ENCODE results near the gene KRT20. TPM values are rescaled to one million over a fixed set of nuclear protein-coding genes. Genes with fewer than 3 reads are reported as not detected.
A peak's percentile ranks its signal among the peaks of the same experiment; 100 is the strongest.

KRT20 gene
- total RNA-seq, 1 donor from 2014 or later: not detected

GRCh38 chr17:40906613-40907012 is 21.6 kb upstream of the KRT20 start:
- Histone ChIP-seq H3K27me3 (ENCODE audit: insufficient read depth, low read length) (no peaks in the 10 kb centered on the region), H4K20me1 (ENCODE audit: insufficient read depth, low read length) (no peaks in the 10 kb centered on the region), H3K4me1 (ENCODE audit: insufficient read depth, low read length) (peaks cover 35% of the 10 kb centered on the region), H3K9ac (ENCODE audit: low read length) (no peak overlapping the region), H3K27ac (ENCODE audit: low read depth, low read length) (no peak overlapping the region), H3K4me3 (ENCODE audit: insufficient read depth, low read depth, low read length) (no peak overlapping the region), H3K4me2 (ENCODE audit: low read length) (no peak overlapping the region), H2AFZ (ENCODE audit: low read depth, low read length) (no peak overlapping the region), H3K9me3 (ENCODE audit: insufficient read depth, low read depth, low read length) (no peaks in the 10 kb centered on the region), H3K36me3 (ENCODE audit: insufficient read depth, low read length) (no peaks in the 10 kb centered on the region), H3K79me2 (ENCODE audit: insufficient read depth, low read length) (no peaks in the 10 kb centered on the region)
- TF ChIP-seq CTCF (IDR thresholded peaks at IDR 0.05; ENCODE audit: insufficient read depth, low read depth, low read length) (no peak), EZH2 (IDR thresholded peaks at IDR 0.05; ENCODE audit: insufficient read depth, low read length) (no peak)
- Mint-ChIP-seq H3K4me3 (ENCODE audit: unreplicated experiment) (no peak overlapping the region), H3K27ac (ENCODE audit: unreplicated experiment) (no peak overlapping the region), H3K27me3 (ENCODE audit: low read depth, unreplicated experiment) (peaks cover 3% of the 10 kb centered on the region), H3K9me3 (ENCODE audit: unreplicated experiment) (no peaks in the 10 kb centered on the region), H3K36me3 (ENCODE audit: low read depth, unreplicated experiment) (no peaks in the 10 kb centered on the region), H3K4me1 (ENCODE audit: low read depth, unreplicated experiment) (peaks cover 34% of the 10 kb centered on the region)
- FAIRE-seq (no peak), DNase-seq (ENCODE audit: low read depth) (no peak)

- FAIRE-seq (no peak), DNase-seq (ENCODE audit: low read depth) (no peak)
- H3K27me3 ChIP-seq (ENCODE audit: insufficient read depth, low read length): no peaks in the 10 kb centered on the region
- Mint-ChIP-seq H3K9me3 (ENCODE audit: unreplicated experiment) (no peaks in the 10 kb centered on the region), H3K4me3 (ENCODE audit: unreplicated experiment) (no peak overlapping the region), H3K27me3 (ENCODE audit: low read depth, unreplicated experiment) (peaks cover 3% of the 10 kb centered on the region), H3K27ac (ENCODE audit: unreplicated experiment) (no peak overlapping the region), H3K4me1 (ENCODE audit: low read depth, unreplicated experiment) (peaks cover 28% of the 10 kb centered on the region), H3K36me3 (ENCODE audit: low read depth, unreplicated experiment) (no peaks in the 10 kb centered on the region)
- H3K9me3 ChIP-seq (ENCODE audit: insufficient read depth, low read depth, low read length): no peaks in the 10 kb centered on the region
- H3K4me1 ChIP-seq (ENCODE audit: insufficient read depth, low read length): peaks cover 29% of the 10 kb centered on the region
- H3K9ac ChIP-seq (ENCODE audit: low read length): no peak overlapping the region
- H3K27ac ChIP-seq (ENCODE audit: low read depth, low read length): no peak overlapping the region
- H3K4me3 ChIP-seq (ENCODE audit: insufficient read depth, low read depth, low read length): no peak overlapping the region
- no peaks in the 10 kb centered on the region for H3K36me3 ChIP-seq (ENCODE audit: insufficient read depth, low read length)
- H3K4me2 ChIP-seq (ENCODE audit: low read length): no peak overlapping the region
- H3K79me2 ChIP-seq (ENCODE audit: insufficient read depth, low read length): no peaks in the 10 kb centered on the region
- TF ChIP-seq EZH2 (IDR thresholded peaks at IDR 0.05; ENCODE audit: insufficient read depth, low read length) (no peak), CTCF (IDR thresholded peaks at IDR 0.05; ENCODE audit: insufficient read depth, low read depth, low read length) (no peak)
- no peaks in the 10 kb centered on the region for H4K20me1 ChIP-seq (ENCODE audit: insufficient read depth, low read length)
- no peak overlapping the region for H2AFZ ChIP-seq (ENCODE audit: low read depth, low read length)
Observed at GRCh38 chr17:40905370-40905769, 20.3 kb upstream of the KRT20 start.

GRCh38 chr17:40903129-40903847 is 18.2 kb upstream of the KRT20 start:
- peaks cover 3% of the 10 kb centered on the region for H3K27me3 Mint-ChIP-seq (ENCODE audit: low read depth, unreplicated experiment)
- peak; percentile 62 for DNase-seq (ENCODE audit: low read depth)
- Histone ChIP-seq H3K79me2 (ENCODE audit: insufficient read depth, low read length) (no peaks in the 10 kb centered on the region), H2AFZ (ENCODE audit: low read depth, low read length) (peak overlapping the region; percentile 33), H3K4me2 (ENCODE audit: low read length) (peak overlapping the region; percentile 61), H3K27me3 (ENCODE audit: insufficient read depth, low read length) (no peaks in the 10 kb centered on the region), H3K9ac (ENCODE audit: low read length) (peak overlapping the region; percentile 43), H3K4me3 (ENCODE audit: insufficient read depth, low read depth, low read length) (no peak overlapping the region), H3K9me3 (ENCODE audit: insufficient read depth, low read depth, low read length) (no peaks in the 10 kb centered on the region), H4K20me1 (ENCODE audit: insufficient read depth, low read length) (no peaks in the 10 kb centered on the region), H3K36me3 (ENCODE audit: insufficient read depth, low read length) (no peaks in the 10 kb centered on the region), H3K4me1 (ENCODE audit: insufficient read depth, low read length) (peaks cover 14% of the 10 kb centered on the region), H3K27ac (ENCODE audit: low read depth, low read length) (peak overlapping the region; percentile 61)
- H3K27ac Mint-ChIP-seq (ENCODE audit: unreplicated experiment): peak overlapping the region; percentile 73
- H3K36me3 Mint-ChIP-seq (ENCODE audit: low read depth, unreplicated experiment): no peaks in the 10 kb centered on the region
- H3K4me1 Mint-ChIP-seq (ENCODE audit: low read depth, unreplicated experiment): peaks cover 16% of the 10 kb centered on the region
- FAIRE-seq: no peak
- no peaks in the 10 kb centered on the region for H3K9me3 Mint-ChIP-seq (ENCODE audit: unreplicated experiment)
- TF ChIP-seq EZH2 (IDR thresholded peaks at IDR 0.05; ENCODE audit: insufficient read depth, low read length): no peak
- no peak overlapping the region for H3K4me3 Mint-ChIP-seq (ENCODE audit: unreplicated experiment)

Data from astrocyte (in vitro differentiated cells and primary cell).